ENCODE data around the gene KLRD1. TPM values are rescaled to one million over a fixed set of nuclear protein-coding genes. Genes with fewer than 3 reads are reported as not detected.
"Not testable (repeated sequence)": the region's sequence is repeated elsewhere in the genome, so short reads cannot be mapped to it uniquely, and the experiment has no call there.

KLRD1 gene
- total RNA-seq, 5 donors from 2014 or later (not counting 1 experiment from before 2014, with no cell fraction given) = 9.7 to 29.9 (median 24.4) TPM

DNA sequence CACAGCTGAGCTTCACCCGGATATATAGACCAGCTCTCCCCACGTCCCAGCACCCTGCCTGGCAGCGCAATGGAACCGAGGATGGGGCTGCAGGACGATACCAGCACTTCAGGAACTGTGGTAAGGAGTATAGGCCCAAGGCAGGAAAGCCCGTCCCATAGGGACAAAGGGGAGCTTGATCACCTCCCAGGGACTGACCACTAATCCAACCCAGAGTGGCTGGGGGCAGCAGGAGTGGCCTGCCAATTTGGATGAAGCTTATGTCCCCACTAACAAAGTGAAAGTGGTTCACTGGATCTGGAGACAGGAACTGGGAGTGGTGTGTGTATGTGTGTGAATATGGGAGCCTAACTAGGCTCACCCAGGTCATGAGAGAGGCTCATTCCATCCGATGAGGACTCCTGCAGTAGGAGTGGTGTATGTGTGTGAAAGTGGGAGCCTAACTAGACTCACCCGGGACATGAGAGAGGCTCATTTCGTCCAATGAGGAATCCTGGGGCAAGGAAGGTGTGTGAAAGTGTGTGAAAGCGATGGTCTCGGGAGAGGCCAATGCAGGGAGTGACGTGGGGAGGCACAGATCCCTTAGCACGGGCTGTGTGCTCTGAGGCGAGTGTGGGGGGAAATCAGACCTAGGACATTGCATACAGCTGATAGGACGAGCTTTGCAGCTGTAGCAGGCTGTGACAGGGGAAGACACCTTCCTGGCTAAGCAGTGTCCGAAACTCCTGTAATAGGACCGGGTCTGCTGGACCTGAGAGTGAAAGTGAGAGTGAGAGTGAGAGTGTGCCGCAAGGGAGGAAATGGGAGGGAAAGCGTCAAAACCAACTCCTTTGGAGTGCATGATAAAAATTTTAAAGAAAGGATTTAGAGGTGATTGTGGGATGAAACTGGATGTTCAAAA is 56.5 kb downstream of the KLRD1 start:
- Mint-ChIP-seq H3K4me3 (no peak overlapping the region), H3K9me3 (peaks cover 0 to 5% (median 0%) of the 10 kb centered on the region in 3 donors), H3K27me3 (no peaks in the 10 kb centered on the region), H3K27ac (no peak overlapping the region), H3K4me1 (peaks cover 26 to 41% (median 36%) of the 10 kb centered on the region in 3 donors), H3K36me3 (peaks cover 10% of the 10 kb centered on the region)
- Histone ChIP-seq H3K4me3 (ENCODE audit: control insufficient read depth in 1 of 2, extremely low read depth in 1 of 2, low read length in 1 of 2) (peak overlapping the region; percentile 63 to 86), H3K36me3 (ENCODE audit: control insufficient read depth in 2 of 2, extremely low read depth in 1 of 2, insufficient read depth in 1 of 2, low read length in 1 of 2) (peaks cover 0 to 5% of the 10 kb centered on the region in 2 donors), H3K27ac (ENCODE audit: low read length) (peak overlapping the region; percentile 78), H3K4me1 (ENCODE audit: control insufficient read depth in 1 of 2, extremely low read depth in 1 of 2, insufficient read depth in 2 of 2, low read length in 2 of 2) (peaks cover 16 to 40% of the 10 kb centered on the region in 2 experiments), H3K27me3 (replicated peaks in 1 of 2; ENCODE audit: control insufficient read depth in 2 of 2, extremely low read depth in 1 of 2, insufficient read depth in 2 of 2, low read length in 1 of 2) (no peaks in the 10 kb centered on the region), H3K9me3 (no peaks in the 10 kb centered on the region)
- DNase-seq = peak in 6 of 35 experiments; percentile 29 to 59 (median 38)
- POLR2A ChIA-PET = interaction anchor here (0.6 to 1.8 kb wide), 6 partner anchors 52 to 386 kb away, joined by 3 to 6 read pairs (median 4); partner anchors contain the start of gene MAGOHB (in 1 of the 2)
- CTCF ChIA-PET = interaction anchor here (0.6 to 0.9 kb wide), 5 partner anchors 27 to 284 kb away, joined by 3 to 5 read pairs (median 4); no protein-coding TSS in a partner anchor
- WGBS (ENCODE audit: insufficient coverage) = 30% methylated on average over 16 of the region's 19 CpGs
- ATAC-seq (replicated peaks in 1 of 4) = peak; percentile 58 to 62 (median 59)

DNA sequence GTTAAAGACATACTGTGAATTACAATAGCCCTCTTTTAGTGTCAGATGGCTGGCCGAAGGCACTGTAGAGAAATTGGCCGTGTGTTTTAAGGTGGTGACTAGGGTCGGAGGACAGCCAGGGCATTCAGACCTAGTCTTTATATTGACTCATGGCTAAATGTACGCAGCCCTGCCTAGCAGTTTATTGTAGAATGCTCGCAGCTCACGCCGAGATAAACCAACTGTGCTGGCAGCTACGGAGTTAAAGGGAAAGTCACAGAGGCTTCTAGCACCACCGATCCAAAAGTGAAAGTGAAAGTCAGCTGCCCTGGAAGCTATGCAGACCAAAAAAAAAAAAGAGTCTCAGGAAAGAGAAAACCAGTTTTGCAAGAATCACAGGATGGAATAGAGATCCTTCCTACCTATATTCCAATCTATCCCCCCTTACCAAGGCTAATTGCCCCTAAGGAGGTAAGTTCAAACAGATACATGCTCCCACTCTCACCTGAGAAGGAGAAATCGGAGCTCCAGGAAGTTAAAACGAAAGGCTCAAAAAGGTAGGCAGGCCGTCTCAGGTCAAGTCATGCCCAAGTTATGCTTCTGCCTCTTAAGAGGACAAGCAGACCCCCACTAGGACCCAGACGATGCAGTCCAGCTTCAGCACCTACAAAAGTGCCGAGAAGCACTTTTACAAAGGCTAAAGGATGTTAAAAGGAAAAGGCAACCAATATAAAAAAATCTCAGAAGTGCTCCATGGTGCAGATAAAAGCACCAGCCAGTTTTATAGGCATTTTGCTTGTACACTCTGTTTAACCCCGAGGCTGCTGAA is 57.3 kb downstream of the KLRD1 start:
- ATAC-seq (replicated peaks in 1 of 4) (peak; percentile 70 to 80 (median 74)), DNase-seq (peak; percentile 31 to 87 (median 59))
- Histone ChIP-seq H3K27me3 (replicated peaks in 1 of 2; ENCODE audit: control insufficient read depth in 2 of 2, extremely low read depth in 1 of 2, insufficient read depth in 2 of 2, low read length in 1 of 2) (no peaks in the 10 kb centered on the region), H3K27ac (ENCODE audit: low read length) (peak overlapping the region; percentile 78), H3K4me1 (ENCODE audit: control insufficient read depth in 1 of 2, extremely low read depth in 1 of 2, insufficient read depth in 2 of 2, low read length in 2 of 2) (peaks cover 22 to 43% of the 10 kb centered on the region in 2 experiments), H3K4me3 (ENCODE audit: control insufficient read depth in 1 of 2, extremely low read depth in 1 of 2, low read length in 1 of 2) (peak overlapping the region; percentile 63 to 86), H3K36me3 (ENCODE audit: control insufficient read depth in 2 of 2, extremely low read depth in 1 of 2, insufficient read depth in 1 of 2, low read length in 1 of 2) (peaks cover 0 to 5% of the 10 kb centered on the region in 2 donors), H3K9me3 (no peaks in the 10 kb centered on the region)
- H3K36me3 Mint-ChIP-seq = peaks cover 10% of the 10 kb centered on the region
- peaks cover 0 to 5% (median 0%) of the 10 kb centered on the region in 3 donors for H3K9me3 Mint-ChIP-seq
- WGBS (ENCODE audit: insufficient coverage) = 0% methylated on average over 10 of the region's 15 CpGs
- ChIA-PET CTCF (interaction anchor here (0.5 to 2.1 kb wide), 9 partner anchors 26 to 283 kb away, joined by 3 to 7 read pairs (median 5); no protein-coding TSS in a partner anchor), POLR2A (interaction anchor here (0.6 to 1.8 kb wide), 7 partner anchors 53 to 385 kb away, joined by 3 to 6 read pairs (median 4); partner anchors contain the start of gene MAGOHB (in 2 of the 2))
- no peak overlapping the region for H3K4me3 Mint-ChIP-seq
- H3K4me1 Mint-ChIP-seq = peaks cover 29 to 47% (median 38%) of the 10 kb centered on the region in 3 donors
- no peaks in the 10 kb centered on the region for H3K27me3 Mint-ChIP-seq
- no peak overlapping the region for H3K27ac Mint-ChIP-seq

DNA sequence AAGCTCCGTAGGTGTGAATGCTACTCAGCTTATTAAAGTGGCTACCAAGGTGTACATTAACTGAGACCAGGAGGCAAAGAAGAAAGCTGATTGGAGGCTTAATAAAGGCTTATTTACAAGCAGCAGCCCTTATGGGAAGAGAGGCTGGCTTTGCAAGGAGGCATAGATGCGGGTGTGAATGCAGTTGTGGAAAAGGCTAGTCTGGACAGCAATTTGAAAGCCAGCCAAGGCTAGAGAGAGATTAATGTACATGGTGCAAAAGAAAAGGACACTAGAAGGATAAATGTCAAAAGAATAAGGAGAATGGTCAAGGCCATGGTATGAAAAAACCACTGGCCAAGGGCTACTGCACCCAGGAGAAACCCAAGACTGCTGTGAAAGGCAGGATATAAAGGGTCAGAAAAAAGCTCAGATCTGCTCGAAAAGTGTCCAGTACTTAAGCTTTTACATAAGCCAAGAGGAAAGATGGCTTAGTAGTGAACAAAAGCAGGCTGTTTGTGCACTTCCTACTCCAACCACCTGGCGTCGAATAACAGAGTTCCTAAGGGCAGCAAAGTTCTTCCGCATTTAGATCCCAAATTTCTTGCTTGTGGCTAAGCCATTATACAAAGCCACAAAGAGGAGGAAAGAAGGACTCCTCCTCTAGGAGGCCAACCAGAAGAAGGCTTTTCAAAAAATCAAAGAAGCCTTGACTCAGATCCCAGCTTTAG is 58.2 kb downstream of the KLRD1 start:
- peaks cover 0 to 5% (median 0%) of the 10 kb centered on the region in 3 donors for H3K9me3 Mint-ChIP-seq
- Histone ChIP-seq H3K9me3 (no peaks in the 10 kb centered on the region), H3K4me3 (ENCODE audit: control insufficient read depth in 1 of 2, extremely low read depth in 1 of 2, low read length in 1 of 2) (peak overlapping the region; percentile 57 to 63), H3K27me3 (replicated peaks in 1 of 2; ENCODE audit: control insufficient read depth in 2 of 2, extremely low read depth in 1 of 2, insufficient read depth in 2 of 2, low read length in 1 of 2) (no peaks in the 10 kb centered on the region), H3K27ac (ENCODE audit: low read length) (peak overlapping the region; percentile 78), H3K4me1 (ENCODE audit: control insufficient read depth in 1 of 2, extremely low read depth in 1 of 2, insufficient read depth in 2 of 2, low read length in 2 of 2) (peaks cover 22 to 45% of the 10 kb centered on the region in 2 experiments), H3K36me3 (ENCODE audit: control insufficient read depth in 2 of 2, extremely low read depth in 1 of 2, insufficient read depth in 1 of 2, low read length in 1 of 2) (peaks cover 0 to 5% of the 10 kb centered on the region in 2 donors)
- H3K4me3 Mint-ChIP-seq = no peak overlapping the region
- H3K4me1 Mint-ChIP-seq = peaks cover 35 to 51% (median 39%) of the 10 kb centered on the region in 3 donors
- WGBS (ENCODE audit: insufficient coverage) = 84% methylated on average over 3 of the region's 6 CpGs
- ChIA-PET POLR2A (interaction anchor here (0.6 to 1.8 kb wide), 6 partner anchors 17 to 410 kb away, joined by 3 to 6 read pairs (median 4); partner anchors contain the start of gene MAGOHB (in 2 of the 2)), CTCF (interaction anchor here (0.5 to 2.1 kb wide), 9 partner anchors 29 to 265 kb away, joined by 3 to 10 read pairs (median 5); no protein-coding TSS in a partner anchor)
- no peaks in the 10 kb centered on the region for H3K27me3 Mint-ChIP-seq
- H3K27ac Mint-ChIP-seq = no peak overlapping the region
- H3K36me3 Mint-ChIP-seq = peaks cover 11% of the 10 kb centered on the region
- ATAC-seq (replicated peaks in 1 of 4) (no peak), DNase-seq (no peak)

DNA sequence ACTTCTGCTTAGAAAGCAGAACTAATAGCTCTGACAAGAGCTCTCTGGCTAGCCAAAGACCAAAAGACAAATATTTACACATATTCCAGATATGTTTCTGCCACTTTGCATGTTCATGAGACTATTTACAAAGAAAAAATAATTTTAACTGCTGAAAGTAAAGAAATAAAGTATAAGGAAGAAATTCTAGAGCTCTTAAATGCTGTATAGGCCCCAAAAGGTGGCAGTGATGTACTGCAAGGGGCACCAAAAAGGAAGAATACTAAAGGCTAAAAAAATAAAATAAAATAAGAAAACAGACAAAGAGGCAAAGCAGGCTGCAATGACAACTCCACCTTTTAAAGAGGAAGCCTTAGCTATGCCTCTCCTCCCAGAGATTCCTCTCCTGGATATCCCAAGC is 59.2 kb downstream of the KLRD1 start:
- ChIA-PET CTCF (interaction anchor here (0.6 to 2.1 kb wide), 12 partner anchors 10 to 1137 kb away, joined by 3 to 10 read pairs (median 4); no protein-coding TSS in a partner anchor), POLR2A (interaction anchor here (0.6 kb wide), 4 partner anchors 31 to 615 kb away, joined by 4 to 11 read pairs (median 4); no protein-coding TSS in a partner anchor)
- Mint-ChIP-seq H3K4me3 (no peak overlapping the region), H3K27ac (no peak overlapping the region), H3K36me3 (peaks cover 13% of the 10 kb centered on the region), H3K4me1 (peaks cover 36 to 49% (median 42%) of the 10 kb centered on the region in 3 donors), H3K27me3 (no peaks in the 10 kb centered on the region), H3K9me3 (peaks cover 0 to 5% (median 0%) of the 10 kb centered on the region in 3 donors)
- Histone ChIP-seq H3K36me3 (ENCODE audit: control insufficient read depth in 2 of 2, extremely low read depth in 1 of 2, insufficient read depth in 1 of 2, low read length in 1 of 2) (peaks cover 0 to 5% of the 10 kb centered on the region in 2 donors), H3K27me3 (replicated peaks in 1 of 2; ENCODE audit: control insufficient read depth in 2 of 2, extremely low read depth in 1 of 2, insufficient read depth in 2 of 2, low read length in 1 of 2) (no peaks in the 10 kb centered on the region), H3K4me3 (ENCODE audit: control insufficient read depth in 1 of 2, extremely low read depth in 1 of 2, low read length in 1 of 2) (no peak overlapping the region), H3K4me1 (ENCODE audit: control insufficient read depth in 1 of 2, extremely low read depth in 1 of 2, insufficient read depth in 2 of 2, low read length in 2 of 2) (peaks cover 22 to 49% of the 10 kb centered on the region in 2 experiments), H3K9me3 (no peaks in the 10 kb centered on the region), H3K27ac (ENCODE audit: low read length) (peak overlapping the region; percentile 78)
- DNase-seq (peak in 3 of 35 experiments; percentile 12 to 57 (median 14)), ATAC-seq (replicated peaks in 1 of 4) (peak in 1 of 4 experiments; percentile 27)

- peaks cover 25 to 53% of the 10 kb centered on the region in 2 experiments for H3K4me1 ChIP-seq (ENCODE audit: control insufficient read depth in 1 of 2, extremely low read depth in 1 of 2, insufficient read depth in 2 of 2, low read length in 2 of 2)
- POLR2A ChIA-PET = interaction anchor here in 1 of 2 donors (0.6 kb wide), 1 partner anchor 614 kb away, joined by 5 read pairs; no protein-coding TSS in a partner anchor
- H3K4me1 Mint-ChIP-seq = peaks cover 43 to 50% (median 44%) of the 10 kb centered on the region in 3 donors
These were observed 60.0 kb downstream of the KLRD1 start for GRCh38 chr12:10367714-10368113.

More at GRCh38 chr12:10367714-10368113, 60.0 kb downstream of the KLRD1 start:
- DNase-seq; H3K4me3 ChIP-seq (ENCODE audit: control insufficient read depth in 1 of 2, extremely low read depth in 1 of 2, low read length in 1 of 2); ATAC-seq (replicated peaks in 1 of 4); H3K9me3 Mint-ChIP-seq; H3K27me3 Mint-ChIP-seq; H3K27me3 ChIP-seq (replicated peaks in 1 of 2; ENCODE audit: control insufficient read depth in 2 of 2, extremely low read depth in 1 of 2, insufficient read depth in 2 of 2, low read length in 1 of 2); H3K9me3 ChIP-seq: not testable (repeated sequence)
- H3K4me3 Mint-ChIP-seq = peak overlapping the region in 1 of 3 donors; percentile 49
- H3K36me3 Mint-ChIP-seq = peaks cover 15% of the 10 kb centered on the region
- CTCF ChIA-PET = interaction anchor here (0.9 to 1.8 kb wide), 4 partner anchors 11 to 195 kb away, joined by 3 to 10 read pairs (median 3); no protein-coding TSS in a partner anchor
- WGBS (ENCODE audit: insufficient coverage) = no CpG with 5 or more reads among the region's 4 CpGs
- Histone ChIP-seq H3K27ac (ENCODE audit: low read length) (peak overlapping the region; percentile 2), H3K36me3 (ENCODE audit: control insufficient read depth in 2 of 2, extremely low read depth in 1 of 2, insufficient read depth in 1 of 2, low read length in 1 of 2) (peaks cover 0 to 12% of the 10 kb centered on the region in 2 donors)
- peak overlapping the region; percentile 78 to 85 for H3K27ac Mint-ChIP-seq

Measured in T-cell (primary cell).